ENCODE measurements around the gene LRRC3.

LRRC3 gene

GRCh38 chr21:44510508-44511218 is 55.4 kb downstream of the LRRC3 start:
- in situ Hi-C loops (cut with MboI; ENCODE audit: low sequenced_read_pairs, unreplicated experiment) = no loop called here
- TF ChIP-seq, protein P1, sequence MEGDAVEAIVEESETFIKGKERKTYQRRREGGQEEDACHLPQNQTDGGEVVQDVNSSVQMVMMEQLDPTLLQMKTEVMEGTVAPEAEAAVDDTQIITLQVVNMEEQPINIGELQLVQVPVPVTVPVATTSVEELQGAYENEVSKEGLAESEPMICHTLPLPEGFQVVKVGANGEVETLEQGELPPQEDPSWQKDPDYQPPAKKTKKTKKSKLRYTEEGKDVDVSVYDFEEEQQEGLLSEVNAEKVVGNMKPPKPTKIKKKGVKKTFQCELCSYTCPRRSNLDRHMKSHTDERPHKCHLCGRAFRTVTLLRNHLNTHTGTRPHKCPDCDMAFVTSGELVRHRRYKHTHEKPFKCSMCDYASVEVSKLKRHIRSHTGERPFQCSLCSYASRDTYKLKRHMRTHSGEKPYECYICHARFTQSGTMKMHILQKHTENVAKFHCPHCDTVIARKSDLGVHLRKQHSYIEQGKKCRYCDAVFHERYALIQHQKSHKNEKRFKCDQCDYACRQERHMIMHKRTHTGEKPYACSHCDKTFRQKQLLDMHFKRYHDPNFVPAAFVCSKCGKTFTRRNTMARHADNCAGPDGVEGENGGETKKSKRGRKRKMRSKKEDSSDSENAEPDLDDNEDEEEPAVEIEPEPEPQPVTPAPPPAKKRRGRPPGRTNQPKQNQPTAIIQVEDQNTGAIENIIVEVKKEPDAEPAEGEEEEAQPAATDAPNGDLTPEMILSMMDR (IDR thresholded peaks at IDR 0.05; ENCODE audit: borderline replicate concordance, control extremely low read depth, extremely low read depth, insufficient read depth, missing control alignments) = peak; percentile 92
- peak; percentile 92 for DNase-seq (ENCODE audit: low spot score)

DNA sequence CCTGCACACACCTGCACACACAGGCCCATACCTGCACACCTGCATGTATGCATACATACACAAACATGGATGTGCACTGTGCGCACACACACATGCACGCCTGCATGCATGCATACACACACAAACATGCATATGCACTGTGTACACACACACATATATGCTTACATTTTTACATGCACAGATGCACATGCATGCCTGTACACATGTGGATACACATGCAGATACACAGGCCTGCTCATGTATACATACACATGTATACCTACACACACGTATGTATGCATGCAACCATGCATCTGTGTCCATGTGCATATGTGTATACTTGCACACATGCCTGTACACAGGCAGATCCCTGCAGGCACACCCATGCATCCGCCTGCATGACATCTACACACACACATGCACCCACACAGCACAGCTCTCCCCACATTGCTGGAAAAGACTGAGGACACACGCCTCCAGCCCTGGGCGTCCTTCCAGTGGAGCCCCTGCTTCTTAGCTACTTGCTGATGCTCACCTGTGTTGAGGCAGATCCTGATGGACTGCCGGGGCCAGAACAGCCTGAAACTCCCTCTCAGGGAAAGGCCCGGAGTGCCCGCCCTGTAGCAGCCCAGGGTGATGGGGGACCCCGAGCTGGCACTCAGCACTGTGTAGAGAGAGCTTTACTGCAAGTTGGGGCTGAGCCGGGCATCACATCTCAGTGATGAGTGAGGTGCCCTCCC is 56.1 kb downstream of the LRRC3 start:
- TF ChIP-seq, protein P1 (IDR thresholded peaks at IDR 0.05; ENCODE audit: borderline replicate concordance, control extremely low read depth, extremely low read depth, insufficient read depth, missing control alignments) = no peak
- in situ Hi-C loops (cut with MboI; ENCODE audit: low sequenced_read_pairs, unreplicated experiment) = no loop called here
- DNase-seq (ENCODE audit: low spot score) = no peak

Measured in GM13976 (cell line).